ENCODE results near the gene KRTAP10-12.

Gene KRTAP10-12

DNA sequence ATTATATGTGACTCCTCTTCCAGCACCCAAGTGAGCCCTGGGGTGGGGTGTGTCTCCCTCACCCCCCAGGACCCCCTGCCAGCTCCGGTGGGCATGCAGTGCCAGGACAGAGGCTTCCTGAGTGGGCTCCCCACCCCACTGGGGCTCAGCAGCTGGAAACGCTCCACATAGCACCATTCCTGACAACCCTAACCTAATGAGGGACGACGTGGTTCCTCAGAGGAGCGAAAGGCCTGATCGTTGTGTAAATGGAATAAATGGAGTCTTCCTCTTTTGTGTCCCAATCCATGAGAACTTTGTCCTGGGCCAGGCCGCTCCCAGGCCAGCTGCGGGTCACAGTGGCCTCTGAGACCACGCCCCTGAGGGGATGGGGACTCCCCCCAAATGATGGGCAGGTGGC is 16.2 kb downstream of the KRTAP10-12 start:
- DNase-seq = no peak

DNA sequence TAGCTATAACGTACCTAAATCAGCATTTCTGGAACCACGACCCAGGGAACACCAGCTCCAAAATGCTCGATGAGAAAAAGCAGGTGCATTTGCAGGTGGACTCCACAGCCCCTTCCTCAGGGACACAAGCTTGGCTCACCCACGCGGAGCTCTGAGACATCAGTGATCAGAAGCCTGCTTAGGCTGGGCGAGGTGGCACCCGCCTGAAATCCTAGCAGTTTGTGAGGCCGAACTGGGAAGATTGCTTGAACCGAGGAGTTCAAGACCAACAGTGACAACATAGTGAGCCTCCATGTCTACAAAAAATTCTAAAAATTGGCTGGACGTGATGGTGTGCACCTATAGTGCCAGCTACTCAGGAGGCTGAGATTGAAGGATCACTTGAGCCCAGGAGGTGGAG is 16.9 kb downstream of the KRTAP10-12 start:
- DNase-seq = no peak

DNA sequence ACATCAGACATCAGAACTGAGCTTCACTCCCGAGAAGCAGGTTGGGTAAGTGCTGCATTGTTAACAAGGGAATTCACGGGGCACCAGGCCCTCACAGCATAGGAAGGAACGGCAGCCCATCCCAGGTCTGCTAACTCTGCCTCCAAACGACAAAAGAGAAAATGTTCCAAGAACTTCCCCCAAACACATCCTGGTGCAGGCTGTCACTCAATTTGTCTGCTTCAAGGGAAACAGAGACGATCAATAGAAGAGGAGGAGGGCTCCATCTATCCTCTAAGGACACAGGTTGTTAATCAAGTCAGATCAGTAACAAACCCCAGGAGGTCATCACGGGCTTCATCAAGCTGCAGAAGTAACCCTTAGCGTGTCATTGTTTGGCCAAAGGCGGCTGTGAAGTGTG is 17.9 kb downstream of the KRTAP10-12 start:
- no peak for DNase-seq

DNA sequence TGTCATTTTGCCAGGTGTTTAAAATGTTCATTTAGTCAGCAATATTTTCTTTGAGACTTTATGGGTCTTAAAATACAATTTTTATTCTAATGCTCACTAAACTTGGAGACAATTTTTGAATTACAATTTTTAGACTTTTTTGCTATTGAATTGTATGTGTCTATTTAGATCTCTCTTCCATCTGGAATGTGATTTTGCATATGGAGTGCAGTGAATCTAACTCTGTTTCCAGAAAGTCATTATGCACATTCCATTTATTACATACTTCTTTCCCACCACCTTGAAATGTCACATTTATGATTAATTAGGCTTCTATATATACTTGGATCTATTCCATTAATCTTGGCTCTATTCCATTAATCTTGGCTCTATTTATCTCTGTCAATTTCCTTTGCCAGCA is 20.0 kb downstream of the KRTAP10-12 start:
- DNase-seq = no peak

DNA sequence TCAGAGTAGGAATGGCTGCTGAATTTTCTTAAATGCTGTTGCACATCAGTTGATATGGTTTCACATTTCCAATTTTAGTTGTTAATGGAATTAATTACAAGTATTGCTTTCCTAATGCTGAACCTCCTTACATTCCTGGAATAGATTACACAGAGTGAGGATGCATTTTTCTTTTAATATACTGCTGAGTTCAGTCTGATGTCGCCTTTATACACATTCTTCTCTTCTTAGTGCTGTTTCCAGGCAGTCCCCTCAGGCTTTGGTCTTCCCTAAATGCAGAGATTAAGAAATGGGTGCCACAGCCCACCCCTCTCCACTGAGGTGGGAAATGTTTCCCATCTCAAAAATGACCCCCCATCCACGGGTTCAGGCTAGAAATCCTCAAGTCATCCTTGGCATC is 21.1 kb downstream of the KRTAP10-12 start:
- no peak for DNase-seq

DNA sequence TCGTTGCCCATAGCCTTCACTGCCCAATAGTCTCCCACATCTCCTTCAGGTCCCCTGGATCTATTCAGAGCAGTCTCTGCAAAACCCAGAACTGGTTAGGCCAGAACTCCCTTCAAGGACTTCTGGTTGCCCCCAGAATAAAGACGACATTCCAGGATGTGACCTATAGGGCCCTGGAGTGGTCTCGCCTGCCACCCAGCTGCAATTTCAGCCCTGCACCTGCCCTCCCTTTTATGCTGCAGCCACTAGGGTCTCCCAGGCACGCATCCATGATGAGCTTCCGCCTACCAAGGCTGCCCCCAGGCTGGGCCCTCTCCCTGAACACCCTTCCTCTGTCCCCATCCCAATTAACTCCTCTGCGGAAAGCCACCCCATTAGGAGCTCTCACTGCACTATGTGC is 21.6 kb downstream of the KRTAP10-12 start:
- no peak for DNase-seq

DNA sequence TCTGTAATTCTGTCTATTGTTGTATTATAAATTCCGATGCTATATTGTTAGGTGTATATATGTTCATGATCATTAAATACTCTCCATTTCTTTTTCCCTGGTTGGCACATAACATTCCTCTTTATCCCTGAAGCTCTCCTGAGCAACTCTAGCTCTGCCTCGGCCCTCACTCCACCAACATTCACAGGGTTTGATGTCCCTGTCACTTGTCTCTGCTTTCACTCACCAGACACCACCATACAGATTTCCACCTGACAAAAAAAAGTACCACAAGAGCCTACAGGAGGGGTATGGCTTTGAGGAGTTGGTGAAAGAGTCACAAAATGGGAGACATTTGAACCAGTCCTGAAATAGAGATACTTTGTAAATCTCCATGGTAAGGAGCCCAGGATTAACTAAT is 23.2 kb downstream of the KRTAP10-12 start:
- DNase-seq = no peak

DNA sequence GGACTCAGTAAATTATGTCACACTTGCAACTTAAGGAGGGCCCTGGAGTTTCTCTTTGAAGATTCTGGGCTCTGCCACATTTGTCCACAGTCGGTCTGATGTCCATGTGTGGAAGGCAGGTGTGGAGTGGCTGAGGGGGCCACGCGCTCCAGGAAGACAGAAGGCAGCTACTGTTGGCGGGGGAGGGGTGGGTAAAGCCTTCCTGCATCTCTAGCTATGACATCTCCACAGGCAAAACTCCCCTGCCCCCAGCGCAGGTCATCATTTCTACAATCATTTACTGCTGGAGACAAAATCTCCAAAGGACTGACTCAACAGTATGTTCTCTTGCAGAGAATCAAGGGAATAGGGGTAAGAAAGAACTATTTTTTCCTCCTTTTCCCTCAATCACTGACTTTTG is 25.8 kb downstream of the KRTAP10-12 start:
- no peak for DNase-seq

DNA sequence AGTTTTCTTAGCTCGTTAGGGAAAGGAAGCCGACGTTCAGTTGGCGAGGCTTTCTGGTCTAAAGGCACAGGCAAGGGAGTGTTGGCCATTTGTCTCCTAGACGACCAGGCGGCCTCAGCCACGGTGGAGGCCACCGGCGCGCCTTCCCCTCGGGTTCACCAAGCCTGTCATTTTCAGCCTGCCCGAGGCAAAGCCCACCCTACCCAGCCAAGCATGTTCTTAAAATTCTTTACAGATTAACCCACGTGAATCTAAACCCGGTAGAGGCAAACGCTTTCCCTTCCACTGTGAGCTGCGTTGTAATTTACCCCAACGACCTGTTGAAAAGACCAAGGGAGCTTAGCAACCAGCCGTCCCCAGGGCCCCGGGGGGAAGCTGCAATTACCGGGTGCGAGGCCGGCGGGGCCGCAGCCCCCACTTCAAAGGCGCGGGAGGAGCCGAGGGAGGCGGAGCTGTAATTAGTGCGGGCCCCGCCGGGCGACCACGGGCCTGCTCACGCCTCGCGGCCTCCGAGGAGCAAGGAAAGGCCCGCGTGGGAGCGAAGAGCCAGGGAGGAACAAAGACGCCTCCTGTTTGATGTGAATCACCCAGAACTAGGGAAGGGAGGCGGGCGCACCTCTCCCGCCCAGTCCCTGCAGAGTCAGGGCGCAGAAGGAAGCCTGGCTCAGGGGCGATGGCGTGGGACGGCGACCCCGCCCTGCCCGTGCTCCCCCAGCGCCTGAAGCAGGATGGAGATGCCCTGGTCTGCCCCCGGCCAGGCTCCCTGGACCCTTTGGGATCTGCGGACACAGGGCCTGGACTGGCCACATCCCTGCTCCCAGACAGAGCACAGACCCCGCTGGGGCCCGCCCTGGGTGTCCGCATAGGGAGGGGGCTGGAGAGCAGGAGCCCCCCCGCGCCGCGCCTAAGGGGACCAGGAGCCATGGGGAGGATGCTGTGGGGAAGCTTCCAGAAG is 26.5 kb downstream of the KRTAP10-12 start:
- DNase-seq = no peak

DNA sequence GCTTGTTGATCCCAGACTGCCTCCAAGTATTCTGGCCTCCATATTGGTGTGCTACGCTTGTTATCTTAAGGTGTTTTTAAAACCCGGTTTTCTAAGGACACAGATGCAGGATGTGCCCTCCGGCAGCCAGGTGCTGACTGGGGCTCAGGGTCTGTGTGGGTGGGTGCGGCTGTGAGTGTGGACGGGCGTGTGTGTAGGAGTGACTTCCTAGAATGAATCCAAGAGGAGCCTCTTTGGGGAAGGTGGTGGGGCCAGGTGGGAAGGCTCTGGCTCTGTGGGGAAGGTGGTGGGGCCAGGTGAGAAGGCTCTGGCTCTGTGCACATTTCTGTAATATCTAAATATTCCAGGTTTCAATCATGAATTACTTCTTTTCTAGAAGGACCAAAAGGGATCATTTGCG is 27.2 kb downstream of the KRTAP10-12 start:
- no peak for DNase-seq

DNA sequence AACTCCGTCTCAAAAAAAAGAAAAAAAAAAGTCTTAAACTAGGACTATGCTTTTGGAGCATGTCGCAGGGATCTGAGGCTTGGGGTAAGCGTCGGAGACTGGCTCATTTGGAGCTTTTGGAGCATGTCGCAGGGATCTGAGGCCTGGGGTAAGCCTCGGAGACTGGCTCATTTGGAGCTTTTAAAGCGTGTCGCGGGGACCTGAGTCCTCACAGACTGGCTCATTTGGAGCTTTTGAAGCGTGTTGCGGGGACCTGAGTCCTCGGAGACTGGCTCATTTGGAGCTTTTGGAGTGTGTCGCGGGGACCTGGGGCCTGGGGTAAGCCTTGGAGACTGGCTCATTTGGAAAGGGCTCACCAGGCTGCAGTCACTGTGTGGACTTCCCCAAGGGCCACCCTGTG is 28.0 kb downstream of the KRTAP10-12 start:
- DNase-seq = no peak

DNA sequence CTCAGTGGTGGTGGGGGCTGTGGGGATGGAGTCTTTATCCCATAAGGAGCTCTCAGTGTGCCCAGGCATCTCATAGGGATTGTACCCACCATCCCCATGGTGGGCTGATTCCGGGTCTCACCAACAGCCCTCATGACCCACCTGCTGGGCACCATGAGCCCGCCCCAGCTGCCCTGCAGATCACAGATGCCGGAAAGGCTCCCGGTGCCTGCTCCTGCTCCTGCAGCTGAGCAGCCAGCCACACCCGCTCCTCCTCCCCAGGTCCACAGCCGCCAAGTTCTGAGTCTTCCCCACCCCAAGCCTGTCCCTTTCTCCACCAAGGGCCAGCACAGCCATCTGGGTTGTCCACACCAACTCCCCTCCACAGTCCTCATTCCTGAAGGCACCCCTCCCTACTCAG is 29.9 kb downstream of the KRTAP10-12 start:
- DNase-seq = no peak

DNA sequence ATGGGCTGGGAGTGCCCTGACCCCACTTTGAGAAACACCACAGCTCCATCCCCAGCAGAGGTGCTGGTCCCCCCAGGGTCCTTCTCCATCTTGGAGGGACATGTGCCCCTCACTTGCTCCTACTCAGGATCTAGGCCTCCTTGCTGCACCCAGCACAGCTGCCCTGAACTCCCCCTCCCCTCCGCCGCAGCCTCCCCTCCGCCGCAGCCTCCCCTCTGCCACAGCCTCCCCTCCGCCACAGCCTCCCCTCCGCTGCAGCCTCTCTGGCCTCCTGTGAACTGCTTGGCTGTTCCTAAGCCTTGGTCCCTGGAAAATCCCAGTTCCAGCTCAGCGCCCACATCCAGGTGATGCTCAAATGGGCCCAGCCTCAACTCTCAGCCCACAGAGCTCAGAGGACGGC is 30.3 kb downstream of the KRTAP10-12 start:
- DNase-seq = no peak

DNA sequence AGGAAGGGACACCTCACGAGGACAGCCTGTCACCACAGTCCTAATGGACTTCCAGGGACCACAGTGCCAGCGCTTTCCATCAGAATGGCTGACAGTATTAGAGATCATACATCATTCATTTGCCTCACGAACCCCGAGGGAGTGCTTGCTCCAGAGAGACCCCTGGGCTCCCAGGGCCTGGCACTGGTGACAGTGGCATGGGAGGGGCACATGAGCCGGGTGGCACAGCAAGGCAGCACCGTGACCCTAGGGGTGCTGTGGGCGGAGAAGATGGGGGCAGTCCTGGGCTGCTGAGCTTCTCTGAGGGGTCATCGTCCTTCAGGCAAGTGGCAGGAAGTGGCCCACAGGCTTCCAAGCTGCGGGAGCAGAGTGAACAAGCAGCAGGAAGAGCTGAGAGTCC is 30.8 kb downstream of the KRTAP10-12 start:
- DNase-seq = no peak

DNA sequence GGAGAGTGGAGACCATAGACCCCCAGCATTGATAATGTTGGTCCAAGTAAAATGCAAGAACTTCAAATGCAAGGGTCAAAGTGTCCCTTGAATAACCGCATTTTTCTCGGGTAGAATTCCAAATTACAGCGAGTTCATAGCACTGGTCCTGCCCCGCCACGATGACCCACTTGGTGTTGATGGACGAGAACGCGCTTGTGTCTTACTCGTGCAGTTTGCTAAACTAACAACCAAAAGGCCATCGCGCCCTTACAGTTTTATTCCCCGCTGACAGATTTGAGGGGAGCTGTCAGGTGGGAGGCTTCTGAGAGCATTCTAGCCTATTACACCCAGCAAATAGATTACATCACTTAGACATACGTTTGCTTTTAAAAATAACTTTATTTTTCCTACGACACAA is 31.7 kb downstream of the KRTAP10-12 start:
- DNase-seq = no peak

DNA sequence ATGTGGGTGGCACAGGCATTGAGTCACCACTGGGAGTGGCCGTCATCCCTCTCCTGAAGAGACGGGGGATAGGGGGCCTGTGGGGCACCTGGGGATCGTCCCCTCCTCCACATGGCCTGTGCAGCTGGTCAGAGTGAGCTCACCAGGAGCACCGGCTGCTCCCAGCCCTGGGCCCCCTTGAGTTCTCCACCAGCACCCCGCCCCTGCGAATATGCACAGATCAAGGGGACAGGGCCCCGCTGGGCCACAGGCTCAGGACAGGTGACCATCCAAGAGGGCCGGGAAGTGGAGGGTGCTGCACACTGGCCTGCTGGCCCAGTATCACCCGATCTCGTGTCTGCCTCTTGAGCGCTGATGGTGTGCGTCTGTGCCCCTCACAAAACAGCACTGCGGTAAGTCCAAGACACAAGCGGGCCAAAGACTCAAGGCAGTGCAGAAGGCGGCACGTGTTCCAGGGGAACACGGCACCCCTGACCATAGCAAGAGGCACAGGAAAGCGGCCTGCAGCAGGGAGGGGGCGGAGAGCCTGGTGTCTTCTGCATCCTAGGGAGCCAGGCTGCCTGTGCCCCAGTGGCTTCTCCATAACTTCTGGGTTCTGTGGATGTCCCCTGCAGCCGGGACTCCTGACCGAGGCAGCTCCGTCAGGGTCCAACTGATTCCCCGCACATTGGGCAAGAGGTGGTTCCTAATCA is 32.5 kb downstream of the KRTAP10-12 start:
- no peak for DNase-seq

DNA sequence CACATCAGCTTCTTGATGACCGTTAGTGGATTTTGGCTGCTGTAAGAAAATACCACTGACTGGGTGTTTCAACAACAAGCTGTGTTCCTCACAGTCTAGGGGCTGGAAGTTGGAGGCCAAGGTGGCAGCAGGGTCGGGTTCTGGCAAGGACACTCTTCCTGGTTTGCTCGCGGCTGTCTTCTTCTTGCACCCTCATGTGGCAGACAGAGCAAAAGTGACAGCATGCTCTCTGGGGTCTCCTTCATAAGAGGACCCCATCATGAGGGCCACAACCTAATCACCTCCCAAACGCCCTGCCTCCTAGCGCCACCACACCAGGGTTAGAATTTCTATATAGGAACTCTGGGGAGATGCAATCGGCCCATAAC is 33.0 kb downstream of the KRTAP10-12 start:
- DNase-seq = no peak

DNA sequence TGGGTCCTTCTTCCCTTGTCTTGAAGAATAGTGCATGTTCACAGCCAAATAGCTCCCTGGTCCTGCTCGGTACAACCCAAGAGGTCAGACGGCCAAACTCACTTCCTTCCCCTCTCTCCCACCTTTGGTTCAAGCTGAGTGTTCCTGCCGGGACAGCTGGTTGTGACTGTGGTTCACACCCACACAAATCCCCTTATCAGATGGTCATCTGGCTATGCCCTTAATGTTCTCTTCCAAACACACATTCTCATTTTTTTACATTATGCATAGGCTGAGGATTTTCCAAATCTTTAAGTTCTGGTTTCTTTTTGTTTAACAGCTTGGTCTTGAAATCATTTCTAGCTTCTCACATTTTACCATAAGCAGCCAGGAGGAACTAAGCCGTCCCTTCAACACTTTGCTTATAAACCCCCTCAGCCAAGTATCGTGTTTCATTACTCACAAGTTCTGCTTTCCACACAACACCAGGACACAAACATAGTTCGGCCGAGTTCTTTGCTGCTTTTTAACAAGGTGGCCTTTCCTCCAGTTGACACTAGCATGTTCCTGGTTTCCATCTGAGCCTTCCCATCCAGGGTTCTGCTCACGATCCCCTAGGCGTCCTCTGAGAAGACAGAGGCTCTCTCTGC is 34.1 kb downstream of the KRTAP10-12 start:
- DNase-seq = no peak

DNA sequence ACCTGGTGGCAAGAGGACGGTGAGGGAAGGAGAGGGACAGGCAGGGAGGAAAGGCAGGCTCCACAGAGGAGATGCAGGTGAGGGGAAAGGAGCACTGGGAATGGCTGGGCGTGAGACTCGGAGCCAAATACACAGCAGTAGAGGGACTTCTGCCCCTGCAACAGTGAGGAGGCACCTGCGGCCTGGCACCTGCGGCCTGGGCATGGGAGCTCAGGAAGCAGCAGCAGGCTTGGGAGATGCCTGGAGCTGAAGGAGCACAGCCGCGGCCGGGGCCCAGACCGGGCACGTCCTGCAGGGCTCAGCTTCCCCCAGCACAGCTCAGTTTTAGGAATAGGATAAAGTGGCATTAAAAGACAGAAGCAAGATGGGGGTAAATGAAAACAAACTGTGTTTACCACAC is 35.3 kb downstream of the KRTAP10-12 start:
- no peak for DNase-seq

DNA sequence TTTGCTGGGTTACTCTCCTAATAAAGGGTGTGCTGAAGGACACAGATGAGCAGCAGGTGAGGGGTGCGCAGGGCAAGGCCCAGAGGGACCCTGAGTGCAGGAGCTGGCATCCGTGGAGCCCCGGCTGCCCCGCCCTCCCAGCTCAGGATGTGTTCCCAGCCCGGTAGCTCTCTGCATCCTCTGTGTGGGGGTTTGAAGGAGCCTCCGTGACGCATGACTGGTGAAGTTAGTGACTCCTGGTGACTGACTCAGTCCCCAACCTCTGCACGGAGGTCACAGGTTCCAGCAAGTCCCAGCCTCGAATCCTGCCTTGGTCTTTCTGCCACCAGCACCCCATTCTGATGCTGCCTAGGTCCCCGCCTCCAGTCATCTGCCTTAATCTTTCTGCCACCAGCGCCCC is 36.0 kb downstream of the KRTAP10-12 start:
- DNase-seq = no peak

DNA sequence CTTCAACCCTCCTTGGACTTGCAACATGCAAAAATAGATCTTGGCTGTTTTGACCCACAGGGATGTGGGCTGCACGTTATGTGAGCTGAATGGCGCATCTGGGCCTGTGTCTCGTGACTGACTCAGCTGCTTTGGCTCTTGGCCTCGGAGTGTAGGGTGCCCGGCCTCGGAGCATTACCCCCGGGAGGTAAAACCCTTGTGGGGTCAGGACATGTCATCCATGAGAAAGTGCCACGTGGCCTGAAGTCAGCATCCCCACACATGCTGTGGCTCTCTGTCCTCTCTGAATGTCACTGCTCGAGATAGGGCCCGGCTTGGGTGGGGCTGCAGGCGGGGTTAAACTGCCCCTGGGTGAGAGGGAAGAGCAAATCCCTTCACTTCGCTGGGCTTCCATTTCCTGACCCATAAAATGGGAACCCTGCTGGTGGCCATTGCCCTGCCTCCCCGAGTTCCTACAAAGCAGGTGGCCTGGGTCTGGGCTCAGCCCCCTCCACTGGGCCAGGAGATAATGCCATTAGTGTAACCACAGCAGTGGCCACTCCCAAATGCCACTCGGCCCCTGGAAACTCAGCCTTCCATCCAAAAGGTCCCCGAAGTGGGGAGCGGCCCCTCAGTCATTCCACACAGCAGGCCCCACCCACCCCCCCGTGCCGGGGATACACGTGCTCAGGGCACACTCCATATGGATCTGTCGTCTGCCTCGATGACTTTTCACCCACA is 37.2 kb downstream of the KRTAP10-12 start:
- DNase-seq = no peak

DNA sequence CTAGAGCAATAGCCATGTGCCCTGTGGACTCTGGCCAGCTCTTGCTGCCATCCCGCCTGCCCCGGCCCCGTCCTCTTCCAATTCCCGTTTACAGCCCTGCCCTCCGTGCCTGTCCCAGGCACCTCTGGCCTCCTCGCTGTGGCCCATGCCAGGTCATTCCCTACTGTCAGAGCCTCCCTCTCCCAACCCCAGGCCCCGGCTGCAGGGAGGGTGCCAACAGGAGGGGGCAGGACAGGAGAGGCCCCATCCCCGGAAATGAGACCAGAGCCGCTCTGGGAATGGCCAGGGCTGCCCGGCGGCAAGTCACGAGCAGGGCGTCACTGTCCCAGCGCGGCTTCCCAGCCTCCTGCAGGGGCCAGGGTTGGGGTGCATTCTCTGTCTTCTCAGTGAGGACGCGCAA is 37.9 kb downstream of the KRTAP10-12 start:
- DNase-seq = no peak

DNA sequence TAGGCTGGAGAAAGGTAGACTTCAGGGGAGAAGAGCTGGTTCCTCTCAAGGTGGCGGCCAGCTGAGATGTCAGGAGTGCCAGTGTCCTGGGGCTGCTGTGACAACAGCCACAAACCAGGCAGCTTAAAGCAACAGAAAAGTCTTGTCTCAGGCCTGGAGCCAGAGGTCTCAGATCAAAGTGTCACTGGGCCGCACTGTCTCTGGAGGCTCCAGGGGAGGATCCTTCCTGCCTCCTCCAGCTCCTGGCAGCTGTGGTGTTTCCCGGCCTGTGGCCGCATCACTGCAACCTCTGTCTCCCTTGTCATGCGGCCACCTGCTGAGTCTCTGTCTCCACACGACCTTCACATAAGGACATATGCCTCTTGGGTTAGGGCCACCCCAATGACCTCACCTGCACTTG is 38.8 kb downstream of the KRTAP10-12 start:
- no peak for DNase-seq

All from activated CD4-positive, alpha-beta T cell treated with anti-CD3 and anti-CD28 coated beads for 4 hours (primary cell).